IMR-90 (cell line): Measurements from ENCODE around the gene DCC. TPM values are rescaled to one million over a fixed set of nuclear protein-coding genes. Genes with fewer than 3 reads are reported as not detected.

ENCODE experiments used
- ATAC-seq: fragments of 200-7000 bp; cut with Tn5 transposase; 2 replicates; pipeline ENCODE4 v1.9.1; 2020; ENCODE audit warnings: low read depth, mild to moderate bottlenecking, moderate library complexity
- BruUV-seq: library from RNA; stranded (reverse); fragments of 400-500 nt; replicated peaks from 2 replicates; lab custom pipeline; 2021; lab: Mats Ljungman, UMichigan
- CTCF ChIA-PET: fragments of 300-600 bp; formaldehyde crosslinking; extraction: SDS; loops from one replicate; lab custom pipeline; 2021; ENCODE audit warnings: antibody characterized with exemption; lab: Yijun Ruan, JAX
- POLR2A ChIA-PET: fragments of 300-600 bp; sonication (Branson Sonifier 250); formaldehyde crosslinking; loops from one replicate; lab custom pipeline; 2022; ENCODE audit warnings: antibody characterized with exemption; ENCODE audit not compliant: unreplicated experiment; lab: Charles Lee
- DNase-seq: peaks from one replicate; pipeline ENCODE4 v3.0.0; 2013
- H2AFZ ChIP-seq: replicated peaks from 2 replicates; pipeline ENCODE3; 2013; ENCODE audit warnings: low read length, mild to moderate bottlenecking; ENCODE audit not compliant: poor library complexity
- H2AK5ac ChIP-seq: 2 replicates; pipeline ENCODE4 v1.6.1; 2013; ENCODE audit warnings: low read depth, low read length, inconsistent platforms
- H2AK9ac ChIP-seq: replicated peaks from 2 replicates; pipeline ENCODE3; 2013; ENCODE audit warnings: mild to moderate bottlenecking, low read depth, low read length, moderate library complexity; ENCODE audit not compliant: poor library complexity
- H2BK120ac ChIP-seq: 2 replicates; pipeline ENCODE4 v1.6.1; 2013; ENCODE audit warnings: low read depth, low read length, inconsistent platforms
- H2BK15ac ChIP-seq: 3 replicates; pipeline ENCODE4 v1.6.1; 2013; ENCODE audit warnings: low read depth, low read length, inconsistent platforms
- H2BK20ac ChIP-seq: 2 replicates; pipeline ENCODE4 v1.6.1; 2013; ENCODE audit warnings: low read depth, mild to moderate bottlenecking, inconsistent platforms, low read length, moderate library complexity
- H2BK5ac ChIP-seq: 2 replicates; pipeline ENCODE4 v1.6.1; 2013; ENCODE audit warnings: mild to moderate bottlenecking, low read depth, low read length, inconsistent platforms; ENCODE audit not compliant: poor library complexity, severe bottlenecking
- H3K14ac ChIP-seq: replicated peaks from 2 replicates; pipeline ENCODE4 v1.6.1; 2013; ENCODE audit warnings: low read depth, low read length, inconsistent platforms
- H3K18ac ChIP-seq: 2 replicates; pipeline ENCODE4 v1.6.1; 2013; ENCODE audit warnings: low read depth, low read length, control low read depth
- H3K23ac ChIP-seq: 2 replicates; pipeline ENCODE4 v1.6.1; 2013; ENCODE audit warnings: low read depth, low read length, inconsistent platforms
- H3K27ac ChIP-seq: 2 replicates; pipeline ENCODE4 v1.5.1; 2013; ENCODE audit warnings: mild to moderate bottlenecking, control low read depth, low read length; ENCODE audit not compliant: insufficient read depth
- H3K27me3 ChIP-seq: 2 replicates; pipeline ENCODE4 v1.6.1; 2013; ENCODE audit warnings: low read length; ENCODE audit not compliant: control insufficient read depth, insufficient read depth
- H3K36me3 ChIP-seq: 2 replicates; pipeline ENCODE4 v1.6.1; 2013; ENCODE audit warnings: low read length, mixed read lengths; ENCODE audit not compliant: control insufficient read depth, insufficient read depth
- H3K4ac ChIP-seq: 2 replicates; pipeline ENCODE4 v1.6.1; 2013; ENCODE audit warnings: low read depth, low read length, inconsistent platforms
- H3K4me1 ChIP-seq: 2 replicates; pipeline ENCODE4 v1.6.1; 2013; ENCODE audit warnings: low read length, mixed read lengths; ENCODE audit not compliant: control insufficient read depth, insufficient read depth
- H3K4me2 ChIP-seq: 2 replicates; pipeline ENCODE4 v1.6.1; 2013; ENCODE audit warnings: low read depth, mild to moderate bottlenecking, control low read depth, low read length, moderate library complexity
- H3K4me3 ChIP-seq: 2 replicates; pipeline ENCODE4 v1.5.1; 2013; ENCODE audit warnings: low read depth, mild to moderate bottlenecking, control low read depth, low read length, moderate library complexity; ENCODE audit not compliant: insufficient read depth
- H3K56ac ChIP-seq: 2 replicates; pipeline ENCODE4 v1.6.1; 2013; ENCODE audit warnings: low read length, inconsistent platforms; ENCODE audit not compliant: insufficient read depth; ENCODE audit errors: extremely low read depth
- H3K79me1 ChIP-seq, 2 experiments: 2 replicates each; pipeline ENCODE4 v1.6.1; 2013; ENCODE audit warnings: low read length in 2 of 2, inconsistent platforms in 1 of 2, low read depth in 1 of 2
- H3K9ac ChIP-seq: 2 replicates; pipeline ENCODE4 v1.6.1; 2013; ENCODE audit warnings: low read depth, low read length, control low read depth
- H3K9me1 ChIP-seq: 2 replicates; pipeline ENCODE4 v1.6.1; 2013; ENCODE audit warnings: low read length, inconsistent platforms; ENCODE audit not compliant: insufficient read depth
- H3K9me3 ChIP-seq: 2 replicates; pipeline ENCODE4 v1.6.1; 2013; ENCODE audit warnings: low read length; ENCODE audit not compliant: control insufficient read depth, insufficient read depth
- H4K20me1 ChIP-seq: 2 replicates; pipeline ENCODE4 v1.6.1; 2013; ENCODE audit warnings: low read length, inconsistent platforms; ENCODE audit not compliant: insufficient read depth
- H4K5ac ChIP-seq: 2 replicates; pipeline ENCODE4 v1.6.1; 2013; ENCODE audit warnings: mild to moderate bottlenecking, low read depth, low read length, control low read depth
- H4K8ac ChIP-seq, 2 experiments: 2 replicates each; pipeline ENCODE4 v1.6.1; 2013; ENCODE audit warnings: low read depth in 2 of 2, low read length in 2 of 2, control low read depth in 1 of 2, inconsistent platforms in 1 of 2
- H4K91ac ChIP-seq: 2 replicates; pipeline ENCODE4 v1.6.1; 2013; ENCODE audit warnings: low read depth, low read length, inconsistent platforms; ENCODE audit not compliant: insufficient read depth
- BHLHE40 ChIP-seq: fragments of 150-350 bp; IDR thresholded peaks from 2 replicates; pipeline ENCODE4 v1.6.1; 2016; ENCODE audit warnings: mild to moderate bottlenecking, low read depth, low read length
- CEBPB ChIP-seq: IDR thresholded peaks from 2 replicates; pipeline ENCODE4 v1.6.1; 2012; ENCODE audit warnings: low read depth, low read length, improper control_type of control experiment
- CHD1 ChIP-seq: IDR thresholded peaks from 2 replicates; pipeline ENCODE4 v1.6.1; 2012; ENCODE audit warnings: low read depth, low read length, improper control_type of control experiment
- CTCF ChIP-seq: conservative IDR thresholded peaks from 2 replicates; pipeline ENCODE4 v1.5.1; 2012; ENCODE audit warnings: mild to moderate bottlenecking, low read depth, low read length, improper control_type of control experiment
- ELK1 ChIP-seq: fragments of 150-350 bp; IDR thresholded peaks from 2 replicates; pipeline ENCODE4 v1.6.1; 2016; ENCODE audit warnings: low read depth, mild to moderate bottlenecking, low read length, moderate library complexity, borderline replicate concordance
- FOS ChIP-seq: fragments of 150-350 bp; IDR thresholded peaks from 2 replicates; pipeline ENCODE4 v1.6.1; 2016; ENCODE audit warnings: low read depth, low read length
- MAFK ChIP-seq: IDR thresholded peaks from 2 replicates; pipeline ENCODE4 v1.6.1; 2012; ENCODE audit warnings: low read depth, low read length, improper control_type of control experiment
- MAZ ChIP-seq: IDR thresholded peaks from 2 replicates; pipeline ENCODE4 v1.6.1; 2012; ENCODE audit warnings: low read depth, mild to moderate bottlenecking, low read length, improper control_type of control experiment, moderate library complexity, borderline replicate concordance
- MXI1 ChIP-seq: IDR thresholded peaks from 2 replicates; pipeline ENCODE4 v1.6.1; 2012; ENCODE audit warnings: low read depth, mild to moderate bottlenecking, low read length, moderate library complexity, borderline replicate concordance
- NFE2L2 ChIP-seq: fragments of 150-350 bp; IDR thresholded peaks from 2 replicates; pipeline ENCODE4 v1.6.1; 2016; ENCODE audit warnings: low read depth, mild to moderate bottlenecking, low read length
- POLR2A ChIP-seq: IDR thresholded peaks from 2 replicates; pipeline ENCODE4 v1.6.1; 2012; ENCODE audit warnings: mild to moderate bottlenecking, low read depth, low read length
- RAD21 ChIP-seq: IDR thresholded peaks from 2 replicates; pipeline ENCODE4 v1.6.1; 2012; ENCODE audit warnings: low read length, improper control_type of control experiment
- RCOR1 ChIP-seq: IDR thresholded peaks from 2 replicates; pipeline ENCODE4 v1.6.1; 2012; ENCODE audit warnings: mild to moderate bottlenecking, low read length, improper control_type of control experiment; ENCODE audit not compliant: insufficient replicate concordance
- RFX5 ChIP-seq: IDR thresholded peaks from 2 replicates; pipeline ENCODE4 v1.8.0; 2012; ENCODE audit warnings: low read depth, mild to moderate bottlenecking, low read length, moderate library complexity
- SMC3 ChIP-seq: fragments of 150-350 bp; IDR thresholded peaks from 2 replicates; pipeline ENCODE4 v1.6.1; 2016; ENCODE audit warnings: low read depth, mild to moderate bottlenecking, antibody characterized with exemption, low read length, moderate library complexity
- USF2 ChIP-seq: fragments of 150-350 bp; IDR thresholded peaks from 2 replicates; pipeline ENCODE4 v1.6.1; 2017; ENCODE audit warnings: mild to moderate bottlenecking, antibody characterized with exemption, low read length, low read depth
- WGBS, 2 experiments: methylation state at CpG; one replicate each; pipeline versions ENCODE4 v1.1.5 to v1.1.7; 2013; ENCODE audit warnings: missing lambda C conversion rate in 2 of 2; ENCODE audit not compliant: insufficient read length in 1 of 2; ENCODE audit errors: extremely low coverage in 2 of 2; 5-methylcytosine and 5-hydroxymethylcytosine counted together
- dilution Hi-C: fragments of 300-500 bp; cut with HindIII; formaldehyde crosslinking; loops from one replicate; pipeline ENCODE4 v1.14.3; 2018; ENCODE audit warnings: low sequenced_read_pairs; ENCODE audit not compliant: unreplicated experiment
- in situ Hi-C: fragments of 300-500 bp; cut with MboI; formaldehyde crosslinking; loops from 3 replicates; pipeline ENCODE4 v1.14.3; 2019; ENCODE audit warnings: low sequenced_read_pairs, inconsistent platforms, mixed read lengths
- intact Hi-C: fragments of 100-400 bp; cut with micrococcal nuclease; formaldehyde crosslinking; loops from 2 replicates; pipeline ENCODE4 v1.10.0; 2022
- polyA plus RNA-seq, 3 experiments: library from polyadenylated mRNA; depleted of rRNA; stranded (reverse); fragments of >200 nt; gene quantifications; 2 replicates each; pipeline ENCODE4 v1.2.3, GENCODE V29; 2012; ENCODE audit warnings: low replicate concordance in 1 of 3
- total RNA-seq: library from RNA; depleted of rRNA; stranded (reverse); fragments of >200 nt; gene quantifications from 2 replicates; pipeline ENCODE4 v1.2.3, GENCODE V29; 2012

The DCC gene
- total and polyA plus RNA-seq, 2 of the 4 experiments (the other 2 are of a cell fraction): 0.31 to 0.54 TPM

- H4K20me1 ChIP-seq: no peaks in the 10 kb centered on the region
- no peak overlapping the region for H3K4me3 ChIP-seq
- dilution Hi-C loops (no loop called here), in situ Hi-C loops (no loop called here), intact Hi-C loops (no loop called here)
- no peak overlapping the region for H2BK15ac ChIP-seq
- BruUV-seq: no TSS peak
- H2AFZ ChIP-seq: no peak overlapping the region
- 13% methylated on average over 1 of the region's 3 CpGs; no CpG with 5 or more reads in 1 of the 2 experiments for WGBS, 2 experiments
- H3K4ac ChIP-seq: no peak overlapping the region
- H3K23ac ChIP-seq: no peak overlapping the region
- no peak overlapping the region for H2BK20ac ChIP-seq
- no peak overlapping the region for H3K27ac ChIP-seq
- H3K14ac ChIP-seq: no peak overlapping the region
- H3K36me3 ChIP-seq: no peaks in the 10 kb centered on the region
- H3K9ac ChIP-seq: no peak overlapping the region
- no peak overlapping the region for H2AK9ac ChIP-seq
- H2BK5ac ChIP-seq: no peak overlapping the region
- DNase-seq: no peak
- no peak overlapping the region for H3K4me2 ChIP-seq
- H3K18ac ChIP-seq: no peak overlapping the region
- H4K8ac ChIP-seq: no peak overlapping the region
- H4K91ac ChIP-seq: no peak overlapping the region
- POLR2A ChIA-PET: no interaction called here
- no peak for TF ChIP-seq MAFK
- TF ChIP-seq NFE2L2: no peak
- no peak for TF ChIP-seq CEBPB
- no peak for TF ChIP-seq CHD1
- TF ChIP-seq ELK1: no peak
- no peak for TF ChIP-seq MAZ
- no peak for TF ChIP-seq SMC3
- no peak for TF ChIP-seq USF2
- TF ChIP-seq RCOR1: no peak
- TF ChIP-seq RFX5: no peak
- no peak for TF ChIP-seq CTCF
- TF ChIP-seq BHLHE40: no peak
- TF ChIP-seq FOS: no peak
- no peak for TF ChIP-seq POLR2A
- TF ChIP-seq RAD21: no peak
- no peak for TF ChIP-seq MXI1
- H2BK120ac ChIP-seq: no peak overlapping the region
- no peak for ATAC-seq
- H3K4me1 ChIP-seq: no peaks in the 10 kb centered on the region
- CTCF ChIA-PET: no interaction called here
- H3K9me1 ChIP-seq: no peaks in the 10 kb centered on the region
- H3K27me3 ChIP-seq: no peaks in the 10 kb centered on the region
- no peak overlapping the region for H3K56ac ChIP-seq
- H2AK5ac ChIP-seq: no peak overlapping the region
- no peak overlapping the region for H4K5ac ChIP-seq
- H3K9me3 ChIP-seq: no peaks in the 10 kb centered on the region
- H3K79me1 ChIP-seq: no peaks in the 10 kb centered on the region
Measured at GRCh38 chr18:53225567-53226325, 885.7 kb downstream of the DCC start.
